H1 (cell line): ENCODE results near the gene EPHA1. TPM values are rescaled to one million over a fixed set of nuclear protein-coding genes. Genes with fewer than 3 reads are reported as not detected.

ENCODE experiments used
- CTCF ChIA-PET: fragments of 300-600 bp; sonication (Branson Sonifier 250); formaldehyde crosslinking; loops from one replicate; lab custom pipeline; 2021; ENCODE audit not compliant: partially characterized antibody; lab: Charles Lee
- POLR2A ChIA-PET: fragments of 300-600 bp; sonication (Branson Sonifier 250); formaldehyde crosslinking; loops from one replicate; lab custom pipeline; 2021; ENCODE audit warnings: inconsistent platforms; ENCODE audit not compliant: partially characterized antibody; lab: Charles Lee
- DNase-seq, 2 experiments: peaks; one replicate each; pipeline versions ENCODE4 v3.0.0 to v3.0.0-alpha.2; 2010 to 2022; ENCODE audit warnings: low spot score in 2 of 2, low read depth in 1 of 2, mixed read lengths in 1 of 2
- FAIRE-seq: peaks from 2 replicates; lab custom pipeline; 2011; peaks lifted over from hg19 to GRCh38; lab: Jason Lieb, UNC
- H2AFZ ChIP-seq: 2 replicates; pipeline ENCODE4 v1.8.1; 2012; ENCODE audit warnings: low read length, inconsistent platforms
- H2AK5ac ChIP-seq: 2 replicates; pipeline ENCODE4 v1.6.1; 2013; ENCODE audit warnings: low read depth, low read length
- H2BK120ac ChIP-seq: replicated peaks from 2 replicates; pipeline ENCODE3; 2013; ENCODE audit warnings: low read depth, low read length, inconsistent platforms
- H2BK12ac ChIP-seq: 2 replicates; pipeline ENCODE4 v1.6.1; 2013; ENCODE audit warnings: low read depth, low read length
- H2BK15ac ChIP-seq: 2 replicates; pipeline ENCODE4 v1.6.1; 2013; ENCODE audit warnings: low read length
- H2BK20ac ChIP-seq: 2 replicates; pipeline ENCODE4 v1.6.1; 2013; ENCODE audit warnings: low read length
- H2BK5ac ChIP-seq: 2 replicates; pipeline ENCODE4 v1.6.1; 2013; ENCODE audit warnings: low read depth, low read length
- H3K14ac ChIP-seq: 2 replicates; pipeline ENCODE4 v1.6.1; 2013; ENCODE audit warnings: inconsistent platforms; ENCODE audit not compliant: insufficient read length
- H3K18ac ChIP-seq: 2 replicates; pipeline ENCODE4 v1.6.1; 2013; ENCODE audit warnings: low read length; ENCODE audit errors: extremely low read depth
- H3K23ac ChIP-seq: 2 replicates; pipeline ENCODE4 v1.6.1; 2013; ENCODE audit warnings: inconsistent platforms; ENCODE audit not compliant: insufficient read length
- H3K23me2 ChIP-seq: 2 replicates; pipeline ENCODE4 v1.6.1; 2013; ENCODE audit warnings: low read depth, low read length
- H3K27ac ChIP-seq: 2 replicates; pipeline ENCODE4 v1.6.1; 2011; ENCODE audit warnings: low read depth, low read length, inconsistent platforms
- H3K27me3 ChIP-seq, 4 experiments: replicated peaks in 1 of 4; 1 replicate in 1 of 4; 2 replicates in 3 of 4; pipeline versions ENCODE4 v1.6.1 to v1.8.1; 2011 to 2013; ENCODE audit warnings: low read length in 3 of 4, mild to moderate bottlenecking in 3 of 4, inconsistent platforms in 2 of 4, mixed read lengths in 2 of 4, moderate library complexity in 1 of 4; ENCODE audit not compliant: control insufficient read depth in 3 of 4, insufficient read depth in 3 of 4; ENCODE audit errors: extremely low read depth in 1 of 4
- H3K36me3 ChIP-seq, 4 experiments: 2 replicates each; pipeline versions ENCODE4 v1.6.1 to v1.8.1; 2011 to 2013; ENCODE audit warnings: mild to moderate bottlenecking in 4 of 4, low read length in 3 of 4, moderate library complexity in 2 of 4, control low read depth in 1 of 4, inconsistent platforms in 1 of 4; ENCODE audit not compliant: insufficient read depth in 4 of 4, control insufficient read depth in 2 of 4
- H3K4ac ChIP-seq: replicated peaks from 2 replicates; pipeline ENCODE3; 2013; ENCODE audit warnings: low read length, low read depth, mixed read lengths, inconsistent platforms; ENCODE audit not compliant: insufficient read length
- H3K4me1 ChIP-seq, 4 experiments: replicated peaks in 1 of 4; 1 replicate in 1 of 4; 2 replicates in 3 of 4; pipeline versions ENCODE4 v1.6.1 to v1.8.1; 2011 to 2013; ENCODE audit warnings: low read length in 3 of 4, inconsistent platforms in 2 of 4, mixed read lengths in 1 of 4; ENCODE audit not compliant: insufficient read depth in 4 of 4, control insufficient read depth in 3 of 4
- H3K4me2 ChIP-seq, 2 experiments: 2 replicates each; pipeline versions ENCODE4 v1.6.1 to v1.8.1; 2011 to 2013; ENCODE audit warnings: low read depth in 2 of 2, low read length in 2 of 2, control low read depth in 1 of 2, inconsistent platforms in 1 of 2, mild to moderate bottlenecking in 1 of 2; ENCODE audit not compliant: insufficient read depth in 1 of 2
- H3K4me3 ChIP-seq, 4 experiments: fragments of 200-600, 300-600 bp in 1 of 4; sonication (generic), shearing (Covaris generic), sonication (Bioruptor Twin) in 1 of 4; 2 replicates each; pipeline versions ENCODE4 v1.5.1 to v1.8.1; 2011 to 2016; ENCODE audit warnings: low read length in 4 of 4, low read depth in 3 of 4, control low read depth in 2 of 4, inconsistent platforms in 2 of 4, mild to moderate bottlenecking in 2 of 4, mixed read lengths in 1 of 4, moderate library complexity in 1 of 4; ENCODE audit not compliant: insufficient read depth in 2 of 4; ENCODE audit errors: extremely low read depth in 1 of 4
- H3K56ac ChIP-seq: replicated peaks from 2 replicates; pipeline ENCODE3; 2013; ENCODE audit warnings: low read depth, mild to moderate bottlenecking, mixed read lengths, low read length, inconsistent platforms; ENCODE audit not compliant: insufficient read length
- H3K79me1 ChIP-seq: 2 replicates; pipeline ENCODE4 v1.6.1; 2013; ENCODE audit warnings: low read depth, low read length, control low read depth
- H3K79me2 ChIP-seq, 2 experiments: 2 replicates each; pipeline versions ENCODE4 v1.6.1 to v1.8.1; 2012 to 2013; ENCODE audit warnings: low read length in 2 of 2, mild to moderate bottlenecking in 2 of 2, inconsistent platforms in 1 of 2; ENCODE audit not compliant: insufficient read depth in 2 of 2, control insufficient read depth in 1 of 2
- H3K9ac ChIP-seq, 4 experiments: replicated peaks in 1 of 4; 1 replicate in 1 of 4; 2 replicates in 3 of 4; pipeline versions ENCODE4 v1.6.1 to v1.8.1; 2011 to 2013; ENCODE audit warnings: low read depth in 3 of 4, low read length in 3 of 4, control low read depth in 2 of 4, mild to moderate bottlenecking in 2 of 4, moderate library complexity in 2 of 4, inconsistent platforms in 1 of 4; ENCODE audit errors: extremely low read depth in 1 of 4
- H3K9me3 ChIP-seq, 2 experiments: 2 replicates each; pipeline versions ENCODE4 v1.6.1 to v1.8.1; 2012 to 2013; ENCODE audit warnings: mild to moderate bottlenecking in 2 of 2, moderate library complexity in 2 of 2, control low read depth in 1 of 2, inconsistent platforms in 1 of 2, low read depth in 1 of 2, low read length in 1 of 2, mixed read lengths in 1 of 2; ENCODE audit not compliant: insufficient read depth in 2 of 2
- H4K20me1 ChIP-seq, 2 experiments: replicated peaks in 1 of 2; 2 replicates each; pipeline versions ENCODE3 to v1.8.1; 2011 to 2013; ENCODE audit warnings: inconsistent platforms in 2 of 2, low read length in 2 of 2, mild to moderate bottlenecking in 1 of 2; ENCODE audit not compliant: insufficient read depth in 2 of 2, control insufficient read depth in 1 of 2
- H4K5ac ChIP-seq: 2 replicates; pipeline ENCODE4 v1.6.1; 2013; ENCODE audit warnings: low read length, low read depth, mixed read lengths, inconsistent platforms; ENCODE audit not compliant: insufficient read length
- H4K8ac ChIP-seq: 2 replicates; pipeline ENCODE4 v1.8.0; 2013; ENCODE audit warnings: mild to moderate bottlenecking, moderate library complexity, low read length, inconsistent platforms; ENCODE audit not compliant: insufficient read depth; ENCODE audit errors: extremely low read depth
- H4K91ac ChIP-seq: replicated peaks from 2 replicates; pipeline ENCODE3; 2013; ENCODE audit warnings: low read length, mixed read lengths, inconsistent platforms; ENCODE audit not compliant: insufficient read length
- BRCA1 ChIP-seq: IDR thresholded peaks from 2 replicates; pipeline ENCODE4 v1.6.1; 2012; ENCODE audit warnings: low read depth, low read length, improper control_type of control experiment
- CHD2 ChIP-seq: IDR thresholded peaks from 2 replicates; pipeline ENCODE4 v1.6.1; 2012; ENCODE audit warnings: low read length, improper control_type of control experiment
- JUND ChIP-seq: IDR thresholded peaks from 2 replicates; pipeline ENCODE4 v1.6.1; 2011; ENCODE audit warnings: mild to moderate bottlenecking, improper control_type of control experiment, low read length
- NANOG ChIP-seq: IDR thresholded peaks from 2 replicates; pipeline ENCODE4 v1.6.1; 2011; ENCODE audit warnings: low read length, low read depth, mild to moderate bottlenecking, inconsistent platforms; ENCODE audit not compliant: insufficient read depth, poor library complexity, severe bottlenecking
- RBBP5 ChIP-seq: IDR thresholded peaks from 2 replicates; pipeline ENCODE4 v1.7.1; 2012; ENCODE audit warnings: low read depth, mild to moderate bottlenecking, inconsistent platforms, low read length, moderate library complexity, borderline replicate concordance
- SP2 ChIP-seq: IDR thresholded peaks from 2 replicates; pipeline ENCODE4 v1.6.1; 2012; ENCODE audit warnings: mild to moderate bottlenecking, low read length, inconsistent platforms
- SRF ChIP-seq: IDR thresholded peaks from 2 replicates; pipeline ENCODE4 v1.6.1; 2011; ENCODE audit warnings: mild to moderate bottlenecking, low read depth, low read length, moderate library complexity
- SUZ12 ChIP-seq: fragments of 200-600 bp; sonication (generic); IDR thresholded peaks from 2 replicates; pipeline ENCODE4 v1.6.1; 2012; ENCODE audit warnings: mild to moderate bottlenecking, inconsistent platforms, low read length, moderate library complexity, mixed read lengths
- WGBS, 2 experiments: shearing (Covaris generic) in 1 of 2; methylation state at CpG; one replicate each; pipeline versions ENCODE4 v1.1.6 to v1.1.7; 2013 to 2015; ENCODE audit warnings: low lambda C conversion rate in 2 of 2, mixed read lengths in 2 of 2, inconsistent platforms in 1 of 2, low coverage in 1 of 2, missing lambda C conversion rate in 1 of 2; ENCODE audit not compliant: insufficient replicate concordance in 2 of 2, insufficient coverage in 1 of 2, insufficient read length in 1 of 2; ENCODE audit errors: extremely low coverage in 1 of 2, missing lambda C conversion rate in 1 of 2; 5-methylcytosine and 5-hydroxymethylcytosine counted together
- polyA plus RNA-seq, 7 experiments: library from polyadenylated mRNA; depleted of rRNA in 3 of 7; stranded (reverse) in 5 of 7; unstranded in 2 of 7; fragments of >200 nt in 5 of 7; fragments of 200-250 nt in 2 of 7; gene quantifications; 1 replicate in 5 of 7; 2 replicates in 1 of 7; 4 replicates in 1 of 7; pipeline versions ENCODE4 v1.2.1 to v1.2.3, GENCODE V29; 2011 to 2013; ENCODE audit warnings: missing spikeins in 2 of 7, mixed read lengths in 2 of 7
- total RNA-seq: library from RNA; stranded (reverse); fragmentation: NEBNext Ultra II Directional; extraction: Animal tissue kit (Norgen Biotek cat#: 25700); gene quantifications from 2 replicates; pipeline ENCODE4 v1.2.1, GENCODE V29; 2021

Gene EPHA1
- total and polyA plus RNA-seq, 2 of the 8 experiments (the other 6 are each of a cell fraction or from before 2014, with no cell fraction given) = 86.5 to 133 TPM

- Histone ChIP-seq H3K4me2 (no peak overlapping the region), H3K4me3 (no peak overlapping the region), H4K20me1 (no peaks in the 10 kb centered on the region), H3K23me2 (no peaks in the 10 kb centered on the region), H3K36me3 (no peaks in the 10 kb centered on the region), H2AFZ (no peak overlapping the region), H3K27ac (no peak overlapping the region), H2AK5ac (no peak overlapping the region), H4K8ac (no peak overlapping the region), H2BK15ac (no peak overlapping the region), H3K79me2 (no peaks in the 10 kb centered on the region), H3K79me1 (no peaks in the 10 kb centered on the region), H3K4me1 (peaks cover 0 to 2% (median 0%) of the 10 kb centered on the region in 4 experiments; a peak in 1 of 7 replicates), H2BK12ac (no peak overlapping the region), H4K91ac (no peak overlapping the region), H2BK20ac (no peak overlapping the region), H3K14ac (no peak overlapping the region), H3K23ac (no peak overlapping the region), H3K4ac (no peak overlapping the region), H3K56ac (no peak overlapping the region), H2BK5ac (no peak overlapping the region), H2BK120ac (no peak overlapping the region), H3K27me3 (no peaks in the 10 kb centered on the region), H3K18ac (no peak overlapping the region), H3K9ac (no peak overlapping the region), H3K9me3 (no peaks in the 10 kb centered on the region), H4K5ac (no peak overlapping the region)
- DNase-seq = no peak
- TF ChIP-seq CHD2 (no peak), BRCA1 (no peak), SP2 (no peak), NANOG (no peak), SUZ12 (no peak), JUND (no peak), SRF (no peak), RBBP5 (no peak)
- 86% methylated on average over 2 of the region's 2 CpGs; no CpG with 5 or more reads in 1 of the 2 experiments for WGBS, 2 experiments
- ChIA-PET CTCF (interaction anchor here (0.7 to 0.8 kb wide), 2 partner anchors 13 to 285 kb away, joined by 3 read pairs; no protein-coding TSS in a partner anchor), POLR2A (no interaction called here)
- FAIRE-seq = no peak
Observed at GRCh38 chr7:143452495-143452894, 43.8 kb upstream of the EPHA1 start.
